ENCODE measurements around the gene OGFR. TPM values are rescaled to one million over a fixed set of nuclear protein-coding genes. Genes with fewer than 3 reads are reported as not detected.

Gene OGFR
- polyA plus RNA-seq, 10 donors, result 11.2 to 26.9 (median 16.0) TPM

DNA sequence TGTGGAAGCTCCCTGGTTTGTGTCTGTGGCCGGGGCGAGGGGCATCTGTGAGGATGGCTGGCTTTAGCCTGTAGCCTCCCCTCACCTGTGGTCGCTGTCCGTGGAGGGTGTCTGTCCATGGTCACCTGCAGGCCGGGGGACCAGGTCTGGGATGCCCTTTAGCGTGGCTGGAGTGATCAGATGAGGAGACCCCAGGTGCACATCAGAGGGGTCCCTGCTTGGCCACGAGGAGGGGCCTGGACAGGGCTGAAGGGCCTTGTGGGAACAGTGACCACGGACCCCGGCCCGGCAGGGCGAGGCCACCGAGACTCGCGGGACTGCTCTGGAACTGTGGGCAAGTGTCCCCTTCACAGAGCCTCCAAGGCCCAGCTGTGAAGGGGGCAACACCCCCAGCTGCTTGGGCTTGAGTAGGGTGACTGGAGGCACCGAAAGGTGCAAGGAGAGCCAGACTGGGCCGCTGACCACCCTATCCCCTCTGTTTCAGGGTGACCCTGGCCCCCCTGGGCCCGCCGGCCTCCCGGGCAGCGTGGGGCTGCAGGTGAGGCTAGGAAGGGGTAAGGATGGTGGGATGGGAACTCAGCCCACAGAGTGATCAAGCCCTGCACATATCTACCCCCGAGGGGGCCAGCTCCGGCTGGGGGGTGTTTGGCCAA, 20.8 kb downstream of the OGFR start:
- DNase-seq, result peak in 1 of 3 donors; percentile 48

DNA sequence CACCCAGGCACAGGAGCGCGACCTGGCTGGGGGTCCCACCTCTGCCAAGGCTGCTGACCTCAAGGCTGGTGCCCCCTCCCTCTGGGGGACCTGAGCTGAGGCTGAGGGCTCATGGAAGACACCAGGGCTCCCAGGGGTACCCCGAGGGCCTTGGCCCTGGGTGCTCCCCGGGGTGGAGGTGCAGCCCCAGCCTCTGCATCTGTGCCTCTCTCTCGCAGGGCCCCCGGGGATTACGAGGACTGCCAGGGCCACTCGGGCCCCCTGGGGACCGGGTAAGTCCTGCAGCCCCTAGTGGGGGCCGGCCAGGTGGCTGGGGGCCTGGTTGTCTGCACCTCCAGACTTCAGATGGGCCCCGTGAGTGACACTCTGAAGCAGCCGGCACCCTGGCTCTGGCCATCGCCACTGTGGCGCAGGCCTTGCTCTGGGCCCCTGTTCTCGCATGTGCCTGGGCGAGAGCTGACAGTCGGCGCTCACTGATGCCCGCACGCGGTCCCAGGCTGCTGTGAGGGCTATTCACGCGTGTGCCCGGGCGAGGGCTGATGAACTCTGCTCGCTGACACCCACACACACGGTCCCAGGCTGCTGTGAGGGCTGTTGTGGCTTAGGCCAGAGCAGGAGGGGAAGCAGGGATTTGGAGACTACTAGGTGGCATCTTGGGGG, 21.5 kb downstream of the OGFR start:
- DNase-seq, result peak in 1 of 3 donors; percentile 21

DNA sequence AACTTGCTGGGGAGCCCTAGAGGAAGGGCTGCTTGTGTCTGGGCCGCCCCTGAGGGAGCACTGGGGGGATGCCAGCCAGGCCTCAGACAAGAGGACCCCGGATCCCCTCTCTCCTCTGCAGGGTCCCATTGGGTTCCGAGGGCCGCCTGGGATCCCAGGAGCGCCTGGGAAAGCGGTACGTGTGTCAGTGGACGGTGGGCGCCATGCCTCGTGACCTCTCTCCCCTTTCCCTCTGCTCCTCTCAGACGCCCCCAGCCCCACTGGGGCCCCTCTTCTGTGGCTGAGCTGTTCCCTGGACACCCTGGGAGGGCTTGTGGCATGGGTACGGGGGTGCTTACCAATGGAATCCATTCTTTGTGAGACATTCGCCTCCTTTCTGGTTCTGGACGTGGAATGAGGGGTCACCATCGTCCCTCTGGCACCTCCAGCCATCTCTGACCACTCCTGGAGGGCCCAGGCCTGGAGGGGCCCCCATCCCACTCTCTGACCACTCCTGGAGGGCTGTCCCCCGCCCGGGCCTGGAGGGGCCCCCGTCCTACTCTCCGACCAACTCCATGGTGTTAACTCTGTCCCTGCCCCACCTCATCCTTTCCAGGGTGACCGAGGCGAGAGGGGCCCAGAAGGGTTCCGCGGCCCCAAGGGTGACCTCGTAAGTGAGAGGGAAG, 22.1 kb downstream of the OGFR start:
- no peak for DNase-seq

DNA sequence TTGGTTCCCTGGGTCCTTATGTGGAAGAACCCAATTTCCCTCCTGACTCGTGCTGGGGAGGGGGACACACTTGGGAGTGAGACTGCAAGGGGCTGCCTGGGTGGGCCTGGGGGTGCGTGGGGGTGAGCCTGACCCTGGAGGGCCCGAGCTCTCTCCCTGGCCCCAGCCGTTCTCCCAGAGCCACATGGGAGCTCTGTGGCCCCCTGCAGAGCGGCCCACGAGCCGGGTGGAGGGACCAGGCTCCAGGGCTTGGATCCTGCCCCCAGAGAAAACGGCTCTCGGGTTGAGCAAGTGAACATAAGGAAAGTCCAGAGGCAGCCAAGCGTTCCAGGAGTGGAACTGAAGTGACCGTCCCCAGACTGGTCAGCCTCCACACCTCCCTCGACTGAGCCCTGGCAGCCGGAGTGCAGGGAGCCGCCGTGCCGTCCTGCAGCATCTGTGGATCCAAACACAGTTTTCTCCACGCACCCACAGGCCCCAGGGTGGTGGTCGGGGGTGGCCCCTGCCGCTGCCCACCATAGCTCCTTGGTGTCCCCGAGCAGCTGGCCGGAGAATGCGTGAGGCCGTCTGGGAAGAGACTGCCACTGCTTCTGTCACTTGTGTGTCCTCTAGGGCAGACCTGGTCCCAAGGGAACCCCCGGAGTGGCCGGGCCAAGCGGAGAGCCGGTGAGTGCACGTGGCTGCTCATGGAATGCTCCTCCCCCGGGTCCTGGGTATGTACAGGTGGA, 22.8 kb downstream of the OGFR start:
- no peak for DNase-seq

DNA sequence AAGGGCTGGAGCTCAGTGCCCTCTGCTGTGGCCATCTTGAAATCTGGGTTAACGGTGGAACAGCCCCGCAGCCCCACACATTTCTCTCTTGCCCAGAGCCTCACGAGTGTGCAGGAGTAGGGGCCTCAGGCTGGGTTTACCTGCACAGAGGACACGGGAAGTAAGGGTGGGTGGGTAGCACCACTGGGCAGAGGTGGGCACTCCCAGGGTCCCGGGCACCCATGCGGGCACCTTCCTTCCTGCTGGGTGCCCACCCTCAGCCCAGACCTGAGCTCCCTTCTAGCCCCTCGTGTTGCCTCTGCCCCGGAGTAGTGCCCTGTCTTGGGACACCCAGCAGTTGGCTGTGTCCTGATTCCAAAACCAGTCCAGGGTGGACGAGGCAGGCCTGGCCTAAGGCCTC, 23.4 kb downstream of the OGFR start:
- no peak for DNase-seq

DNA sequence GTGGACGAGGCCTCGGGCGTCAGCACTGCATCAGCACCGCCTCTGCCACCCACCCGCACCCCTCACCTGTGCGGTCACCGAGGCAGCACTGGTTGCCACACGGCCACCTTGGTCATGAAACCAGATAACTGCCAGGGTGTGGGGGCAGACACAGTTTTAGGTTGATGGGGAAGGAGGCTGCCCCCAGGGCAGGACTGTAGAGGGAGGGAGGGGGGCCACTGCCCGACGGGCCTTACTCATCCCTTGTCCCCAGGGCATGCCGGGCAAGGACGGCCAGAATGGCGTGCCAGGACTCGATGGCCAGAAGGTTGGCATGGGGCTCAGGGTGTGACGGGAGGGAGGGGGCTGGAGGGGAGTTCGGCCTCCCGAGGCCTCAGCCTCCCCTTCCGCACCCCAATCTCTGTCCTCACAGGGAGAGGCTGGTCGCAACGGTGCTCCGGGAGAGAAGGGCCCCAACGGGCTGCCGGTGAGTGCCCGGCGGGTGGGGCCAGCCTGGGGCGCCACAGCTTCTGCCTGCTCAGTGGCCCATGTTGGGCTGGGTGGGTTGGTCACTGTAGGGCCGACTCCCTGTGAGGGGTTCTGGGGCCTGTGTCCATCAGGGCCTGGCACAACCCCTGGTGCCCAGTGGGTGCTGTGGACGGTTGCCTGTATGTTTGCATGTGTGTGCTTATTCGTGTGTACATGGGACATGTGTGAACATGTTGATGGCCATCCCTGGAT, 24.0 kb downstream of the OGFR start:
- DNase-seq, result no peak

DNA sequence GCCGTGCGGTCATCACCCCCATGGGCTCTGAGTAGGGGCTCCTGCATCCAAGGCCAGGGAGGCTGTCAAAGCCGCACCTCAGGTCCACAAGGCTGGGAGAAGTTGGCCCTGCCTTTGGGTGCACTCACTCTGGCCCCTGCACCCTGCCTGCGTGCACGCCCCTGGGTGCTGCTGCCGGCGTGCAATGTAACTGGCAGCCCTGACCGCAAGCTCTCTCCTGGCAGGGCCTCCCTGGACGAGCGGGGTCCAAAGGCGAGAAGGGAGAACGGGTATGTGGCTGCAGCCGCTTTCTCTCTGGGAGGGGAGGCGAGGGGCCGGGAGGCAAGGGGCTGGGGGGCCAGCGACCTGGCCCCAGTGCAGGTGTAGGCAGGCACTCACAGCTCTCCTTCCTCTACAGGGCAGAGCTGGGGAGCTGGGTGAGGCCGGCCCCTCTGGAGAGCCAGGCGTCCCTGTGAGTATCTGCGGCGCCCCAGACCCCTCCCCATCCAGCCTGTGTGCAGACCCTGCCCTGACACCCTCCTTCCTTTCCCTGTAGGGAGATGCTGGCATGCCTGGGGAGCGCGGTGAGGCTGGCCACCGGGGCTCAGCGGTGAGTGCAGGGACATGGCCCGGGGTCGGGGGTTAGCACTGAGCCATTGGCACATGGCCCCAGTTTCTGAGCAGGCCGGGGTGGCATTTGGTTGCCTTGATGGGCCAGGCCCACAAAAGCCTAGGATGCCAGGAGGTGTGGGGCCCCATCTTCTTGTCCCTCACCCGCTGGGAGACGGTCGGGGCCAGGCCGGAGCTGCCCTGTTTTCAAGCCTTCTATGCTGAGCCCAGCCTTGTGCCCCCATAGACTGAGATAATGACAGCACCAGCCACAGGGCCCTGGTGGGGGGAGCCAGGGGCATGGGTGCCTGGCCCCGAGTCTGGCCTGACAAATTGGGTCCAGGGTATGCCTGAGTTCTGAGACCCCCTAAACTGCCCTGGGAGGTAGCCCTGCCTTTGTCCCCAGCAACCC, 24.9 kb downstream of the OGFR start:
- no peak for DNase-seq

DNA sequence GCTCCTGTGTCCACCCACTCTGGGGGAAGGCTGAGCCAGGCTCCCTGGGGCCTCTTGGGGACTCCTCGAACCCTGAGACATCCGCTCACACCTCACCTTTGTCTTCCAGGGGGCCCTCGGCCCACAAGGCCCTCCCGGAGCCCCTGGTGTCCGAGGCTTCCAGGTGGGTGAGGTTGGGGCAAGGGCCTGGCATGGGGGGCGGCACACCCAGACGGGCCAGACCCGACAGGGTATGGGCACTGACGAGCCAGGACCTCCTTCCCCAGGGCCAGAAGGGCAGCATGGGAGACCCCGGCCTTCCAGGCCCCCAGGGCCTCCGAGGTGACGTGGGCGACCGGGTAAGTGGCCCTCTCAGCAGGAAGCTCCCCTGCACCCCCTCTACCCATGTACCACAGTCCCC, 25.6 kb downstream of the OGFR start:
- no peak for DNase-seq

DNA sequence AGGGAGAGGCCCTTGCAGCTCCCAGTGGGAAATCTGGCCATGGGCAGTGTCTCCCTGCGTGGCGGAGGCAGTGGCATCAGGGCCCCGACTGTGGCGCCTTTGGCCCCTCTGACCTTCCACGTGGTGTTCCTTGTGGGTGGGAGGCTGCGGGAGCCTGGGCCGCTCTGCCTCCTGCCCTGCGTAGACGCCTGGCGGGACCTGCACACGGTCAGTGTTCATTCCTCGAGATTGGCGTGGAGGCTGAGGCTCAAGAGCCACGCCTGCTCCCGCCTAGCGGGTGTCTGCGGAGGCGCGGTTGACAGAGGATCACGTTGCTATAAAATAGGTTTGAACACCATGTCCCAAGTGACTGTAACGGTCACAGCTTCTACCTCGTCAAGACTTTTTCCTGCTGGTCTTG, 26.2 kb downstream of the OGFR start:
- DNase-seq, result peak in 1 of 3 donors; percentile 19

DNA sequence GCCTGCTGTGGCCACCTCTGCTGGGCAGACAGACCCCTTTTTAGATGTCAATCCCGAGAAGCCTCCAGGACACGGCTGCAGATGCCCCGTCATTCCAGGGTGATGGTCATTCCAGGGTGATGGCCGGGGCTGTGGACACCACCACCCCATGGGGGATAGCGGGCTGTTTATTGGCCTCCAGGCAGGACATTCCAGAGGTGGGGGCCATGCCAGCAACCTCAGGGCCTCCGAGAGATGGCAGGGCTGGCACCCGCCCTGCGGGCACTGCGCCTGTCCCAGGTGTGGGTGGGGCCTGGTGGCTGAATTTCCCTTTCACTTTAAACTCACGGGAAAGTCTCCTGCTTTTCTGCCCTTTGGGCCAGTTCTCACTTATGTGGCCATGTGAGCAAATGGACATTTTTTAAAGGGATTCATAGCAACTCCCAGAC, 26.7 kb downstream of the OGFR start:
- no peak for DNase-seq

DNA sequence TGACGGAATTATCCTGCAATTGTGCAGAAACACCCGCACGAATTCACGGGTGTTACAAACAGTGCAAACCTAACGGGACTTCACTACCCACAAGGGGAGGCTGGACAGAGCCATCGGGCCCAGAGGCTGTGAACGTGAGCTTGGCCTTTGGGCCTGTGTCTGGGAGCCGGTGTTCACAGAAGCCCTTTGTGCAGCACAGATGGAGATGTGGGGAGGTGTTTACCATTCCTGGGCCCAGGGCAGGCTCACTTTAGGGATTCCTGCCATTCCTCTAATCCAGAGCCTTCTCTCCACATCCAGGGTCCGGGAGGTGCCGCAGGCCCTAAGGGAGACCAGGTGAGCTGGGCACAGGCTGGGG, 27.2 kb downstream of the OGFR start:
- no peak for DNase-seq

DNA sequence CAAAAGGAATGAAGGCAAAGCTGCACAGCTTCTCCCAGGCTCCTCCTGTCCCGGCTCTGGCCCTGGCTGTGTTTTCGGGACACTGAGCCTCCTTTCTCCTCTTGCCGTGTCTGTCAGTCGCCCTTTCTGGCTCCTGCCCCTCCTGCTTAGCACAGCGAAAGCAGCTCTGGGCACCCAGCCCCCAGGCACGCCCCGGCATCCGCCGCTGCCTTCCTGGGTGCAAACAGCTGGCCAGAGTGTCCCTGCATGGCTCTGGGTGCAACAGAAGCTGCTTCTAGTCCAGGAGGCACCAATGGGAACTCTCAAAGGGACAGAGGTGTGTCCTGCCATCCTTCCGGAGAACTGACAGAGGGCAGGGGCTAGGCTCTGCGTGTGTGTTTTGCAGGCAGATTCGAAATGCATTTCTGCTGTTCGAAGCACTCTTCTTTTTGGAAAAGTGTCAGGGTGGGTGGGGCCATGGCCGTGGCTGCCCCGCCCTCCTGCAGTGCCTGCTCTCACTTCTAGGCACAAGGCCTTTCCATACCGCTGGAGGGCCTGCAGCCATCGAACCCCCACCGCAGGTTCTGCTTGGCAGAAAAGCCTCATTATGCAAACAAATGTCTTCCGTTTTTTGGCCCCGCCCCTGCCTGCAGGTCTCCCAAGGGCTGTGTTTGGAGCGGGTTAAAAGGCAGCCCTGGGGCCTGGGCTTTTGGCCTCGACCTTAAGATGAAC, 27.7 kb downstream of the OGFR start:
- peak in 1 of 3 donors; percentile 60 for DNase-seq

DNA sequence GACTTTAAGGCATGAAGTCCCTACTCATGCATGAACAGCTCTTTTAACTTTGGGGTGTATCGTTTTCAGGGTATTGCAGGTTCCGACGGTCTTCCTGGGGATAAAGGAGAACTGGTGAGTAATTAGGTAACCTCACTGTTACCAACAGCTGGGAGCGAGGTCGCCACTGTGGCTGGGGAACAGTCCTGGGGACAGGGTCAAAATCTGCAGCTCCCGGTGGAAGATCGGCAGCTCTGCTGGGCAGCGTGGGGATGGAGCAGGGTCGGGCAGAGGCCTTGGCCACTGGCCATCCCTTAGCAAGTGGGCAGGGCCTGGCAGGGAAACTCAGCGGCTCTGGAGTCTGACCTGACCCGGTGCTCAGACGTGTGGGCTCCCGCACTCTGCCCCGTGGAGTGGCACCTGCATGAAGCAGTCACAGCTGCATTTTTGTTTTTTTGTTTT, 28.3 kb downstream of the OGFR start:
- no peak for DNase-seq

DNA sequence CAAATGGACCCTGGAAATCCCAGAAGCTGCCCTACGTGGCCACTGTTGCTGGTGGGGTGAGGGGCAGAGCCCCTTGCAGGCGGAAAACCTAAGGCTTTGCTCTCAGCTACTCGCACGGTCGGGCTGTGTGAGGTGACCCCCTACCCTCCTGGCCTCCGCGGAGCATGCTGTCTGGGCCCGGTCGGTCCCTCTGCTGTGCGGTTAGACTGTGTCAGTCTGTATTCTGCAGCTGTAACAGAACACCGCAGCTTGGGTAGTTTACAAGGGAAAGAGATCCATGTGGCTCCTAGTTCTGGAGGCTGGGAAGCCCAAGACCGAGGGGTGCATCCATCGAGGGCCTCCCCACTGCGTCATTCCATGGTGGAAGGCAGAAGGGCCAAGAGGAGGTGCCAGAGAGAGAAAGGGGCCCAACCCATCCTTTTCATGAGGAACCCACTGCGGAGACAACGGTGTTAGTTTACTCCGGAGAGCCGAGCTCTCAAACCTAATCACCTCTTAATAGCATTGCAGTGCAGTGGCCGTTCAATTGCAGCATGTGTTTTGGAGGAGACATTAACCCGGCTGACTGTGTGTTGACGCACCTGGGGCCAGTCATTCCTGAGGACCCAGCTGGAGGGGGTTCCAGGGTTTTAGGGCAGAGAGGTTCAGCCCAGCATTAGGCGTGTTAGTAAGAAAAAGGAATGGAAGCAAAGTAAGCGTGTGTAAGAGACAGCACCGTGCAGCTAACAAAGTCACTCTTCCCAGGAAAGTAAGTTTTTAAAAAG, 30.5 kb downstream of the OGFR start:
- peak in 1 of 3 donors; percentile 4 for DNase-seq

DNA sequence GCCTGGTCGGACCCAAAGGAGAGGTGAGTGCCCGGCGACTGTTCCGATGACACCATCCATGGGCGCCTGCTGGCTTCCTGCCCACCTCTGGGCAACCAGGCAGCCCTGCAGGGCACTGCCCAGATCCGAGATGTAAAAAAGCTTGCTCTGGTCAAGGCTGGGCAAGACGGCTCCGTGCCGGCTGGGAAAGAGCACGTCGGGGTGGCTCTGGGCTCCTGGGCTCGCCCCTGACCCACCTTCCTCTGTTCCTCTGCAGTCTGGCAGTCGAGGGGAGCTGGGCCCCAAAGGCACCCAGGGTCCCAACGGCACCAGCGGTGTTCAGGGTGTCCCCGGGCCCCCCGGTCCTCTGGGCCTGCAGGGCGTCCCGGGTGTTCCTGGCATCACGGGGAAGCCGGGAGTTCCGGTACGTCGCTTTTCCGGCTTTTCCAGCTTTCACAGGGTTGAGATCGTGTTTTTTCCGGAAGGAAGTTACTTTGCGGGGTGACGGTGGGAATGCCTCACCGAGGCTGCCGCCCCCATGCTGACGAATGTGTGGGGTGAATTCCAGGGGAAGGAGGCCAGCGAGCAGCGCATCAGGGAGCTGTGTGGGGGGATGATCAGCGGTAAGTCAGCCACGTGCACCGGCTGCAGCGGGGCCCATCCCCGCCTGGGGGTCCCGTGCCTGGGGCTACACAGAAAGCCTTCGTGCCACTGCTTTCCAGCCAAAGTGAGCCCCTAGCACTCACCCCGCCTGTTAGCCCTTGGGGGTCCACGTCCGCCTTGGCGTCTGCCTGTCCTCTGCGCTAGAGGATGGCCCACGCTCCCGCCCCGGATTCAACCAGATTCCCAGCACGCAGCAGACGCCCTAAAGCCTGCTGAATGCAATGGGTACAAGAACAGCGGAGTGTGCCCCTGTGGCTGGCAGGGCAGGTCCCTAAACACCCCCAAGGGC, 31.6 kb downstream of the OGFR start:
- DNase-seq, result peak in 1 of 3 donors; percentile 74

DNA sequence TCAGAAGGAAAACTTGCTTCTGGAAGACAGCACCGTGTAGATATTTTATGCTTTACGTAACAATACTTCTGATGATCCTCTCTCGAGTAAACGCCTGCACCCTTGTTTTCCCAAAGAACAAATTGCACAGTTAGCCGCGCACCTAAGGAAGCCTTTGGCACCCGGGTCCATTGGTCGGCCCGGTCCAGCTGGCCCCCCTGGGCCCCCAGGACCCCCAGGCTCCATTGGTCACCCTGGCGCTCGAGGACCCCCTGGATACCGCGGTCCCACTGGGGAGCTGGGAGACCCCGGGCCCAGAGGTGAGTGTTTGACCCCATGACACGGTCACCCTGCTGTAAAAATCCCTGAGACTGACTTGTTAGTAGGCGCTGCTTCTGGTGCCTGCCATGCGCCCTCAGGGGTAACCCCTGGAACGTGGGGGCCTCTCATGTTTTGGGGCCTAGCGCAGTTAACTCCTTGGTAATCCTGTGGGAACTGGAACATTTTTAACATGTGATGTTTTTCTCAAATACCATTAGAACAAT, 32.4 kb downstream of the OGFR start:
- peak in 1 of 3 donors; percentile 2 for DNase-seq

DNA sequence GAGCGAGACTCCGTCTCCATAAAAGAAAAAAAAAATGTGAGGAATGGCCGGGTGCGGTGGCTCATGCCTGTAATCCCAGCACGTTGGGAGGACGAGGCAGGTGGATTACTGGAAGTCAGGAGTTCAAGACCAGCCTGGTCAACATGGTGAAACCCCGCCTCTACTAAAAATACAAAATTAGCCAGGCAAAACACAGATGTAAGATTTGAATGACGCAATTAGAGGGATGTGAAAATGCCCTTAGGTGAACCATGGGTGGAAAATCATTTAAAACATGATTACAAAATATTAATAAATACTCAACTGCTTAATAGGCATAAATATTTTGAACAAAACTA, 33.1 kb downstream of the OGFR start:
- no peak for DNase-seq
